Loucy (cell line): ENCODE results near the gene HSPA12B.

Source experiments
- EZH2phosphoT487 ChIP-seq: fragments of 200-600 bp; IDR thresholded peaks from 2 replicates; pipeline ENCODE4 v1.6.1; 2018; ENCODE audit warnings: antibody characterized with exemption, mild to moderate bottlenecking, moderate library complexity, borderline replicate concordance
- TF ChIP-seq, protein P1 (sequence below): fragments of 200-600 bp; sonication (generic); conservative IDR thresholded peaks from 2 replicates; pipeline ENCODE4 v1.5.1; 2014; ENCODE audit warnings: mild to moderate bottlenecking, antibody characterized with exemption, low read length

DNA sequence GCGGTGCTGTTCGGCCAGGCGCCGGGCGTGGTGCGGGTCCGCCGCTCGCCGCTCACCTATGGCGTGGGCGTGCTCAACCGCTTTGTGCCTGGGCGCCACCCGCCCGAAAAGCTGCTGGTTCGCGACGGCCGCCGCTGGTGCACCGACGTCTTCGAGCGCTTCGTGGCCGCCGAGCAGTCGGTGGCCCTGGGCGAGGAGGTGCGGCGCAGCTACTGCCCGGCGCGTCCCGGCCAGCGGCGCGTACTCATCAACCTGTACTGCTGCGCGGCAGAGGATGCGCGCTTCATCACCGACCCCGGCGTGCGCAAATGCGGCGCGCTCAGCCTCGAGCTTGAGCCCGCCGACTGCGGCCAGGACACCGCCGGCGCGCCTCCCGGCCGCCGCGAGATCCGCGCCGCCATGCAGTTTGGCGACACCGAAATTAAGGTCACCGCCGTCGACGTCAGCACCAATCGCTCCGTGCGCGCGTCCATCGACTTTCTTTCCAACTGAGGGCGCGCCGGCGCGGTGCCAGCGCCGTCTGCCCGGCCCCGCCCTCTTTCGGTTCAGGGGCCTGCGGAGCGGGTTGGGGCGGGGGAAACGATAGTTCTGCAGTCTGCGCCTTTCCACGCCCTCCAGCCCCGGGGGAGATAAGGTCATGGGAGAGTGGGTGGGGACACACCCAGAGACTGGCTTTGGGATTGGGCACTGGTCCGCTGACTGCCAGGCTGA, 19.3 kb downstream of the HSPA12B start:
- TF ChIP-seq, protein P1, sequence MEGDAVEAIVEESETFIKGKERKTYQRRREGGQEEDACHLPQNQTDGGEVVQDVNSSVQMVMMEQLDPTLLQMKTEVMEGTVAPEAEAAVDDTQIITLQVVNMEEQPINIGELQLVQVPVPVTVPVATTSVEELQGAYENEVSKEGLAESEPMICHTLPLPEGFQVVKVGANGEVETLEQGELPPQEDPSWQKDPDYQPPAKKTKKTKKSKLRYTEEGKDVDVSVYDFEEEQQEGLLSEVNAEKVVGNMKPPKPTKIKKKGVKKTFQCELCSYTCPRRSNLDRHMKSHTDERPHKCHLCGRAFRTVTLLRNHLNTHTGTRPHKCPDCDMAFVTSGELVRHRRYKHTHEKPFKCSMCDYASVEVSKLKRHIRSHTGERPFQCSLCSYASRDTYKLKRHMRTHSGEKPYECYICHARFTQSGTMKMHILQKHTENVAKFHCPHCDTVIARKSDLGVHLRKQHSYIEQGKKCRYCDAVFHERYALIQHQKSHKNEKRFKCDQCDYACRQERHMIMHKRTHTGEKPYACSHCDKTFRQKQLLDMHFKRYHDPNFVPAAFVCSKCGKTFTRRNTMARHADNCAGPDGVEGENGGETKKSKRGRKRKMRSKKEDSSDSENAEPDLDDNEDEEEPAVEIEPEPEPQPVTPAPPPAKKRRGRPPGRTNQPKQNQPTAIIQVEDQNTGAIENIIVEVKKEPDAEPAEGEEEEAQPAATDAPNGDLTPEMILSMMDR = no peak
- no peak for TF ChIP-seq EZH2phosphoT487
